ENCODE measurements around the gene HACL1. TPM values are rescaled to one million over a fixed set of nuclear protein-coding genes. Genes with fewer than 3 reads are reported as not detected.

Gene HACL1
- total RNA-seq, 1 experiment from 2014 or later = 44.9 TPM

- Mint-ChIP-seq H3K36me3 (no peaks in the 10 kb centered on the region), H3K4me1 (peaks cover 25% of the 10 kb centered on the region), H3K4me3 (no peak overlapping the region), H3K27ac (no peak overlapping the region), H3K27me3 (ENCODE audit: low read depth) (peaks cover 39% of the 10 kb centered on the region), H3K9me3 (peaks cover 4% of the 10 kb centered on the region)
- ChIA-PET POLR2A (no interaction called here), CTCF (no interaction called here)
- DNase-seq (ENCODE audit: low spot score) = no peak
- no peak for ATAC-seq
- TF ChIP-seq SP1 (CRISPR knock-in tag; conservative IDR thresholded peaks at IDR 0.05) (no peak), EMX1 (CRISPR knock-in tag; IDR thresholded peaks at IDR 0.05) (no peak), PRDM15 (CRISPR knock-in tag; IDR thresholded peaks at IDR 0.05) (no peak), SOX15 (CRISPR knock-in tag; IDR thresholded peaks at IDR 0.05) (no peak), ATF1 (CRISPR knock-in tag; IDR thresholded peaks at IDR 0.05) (no peak)
Measured at GRCh38 chr3:15525790-15526189, 75.6 kb downstream of the HACL1 start.

DNA sequence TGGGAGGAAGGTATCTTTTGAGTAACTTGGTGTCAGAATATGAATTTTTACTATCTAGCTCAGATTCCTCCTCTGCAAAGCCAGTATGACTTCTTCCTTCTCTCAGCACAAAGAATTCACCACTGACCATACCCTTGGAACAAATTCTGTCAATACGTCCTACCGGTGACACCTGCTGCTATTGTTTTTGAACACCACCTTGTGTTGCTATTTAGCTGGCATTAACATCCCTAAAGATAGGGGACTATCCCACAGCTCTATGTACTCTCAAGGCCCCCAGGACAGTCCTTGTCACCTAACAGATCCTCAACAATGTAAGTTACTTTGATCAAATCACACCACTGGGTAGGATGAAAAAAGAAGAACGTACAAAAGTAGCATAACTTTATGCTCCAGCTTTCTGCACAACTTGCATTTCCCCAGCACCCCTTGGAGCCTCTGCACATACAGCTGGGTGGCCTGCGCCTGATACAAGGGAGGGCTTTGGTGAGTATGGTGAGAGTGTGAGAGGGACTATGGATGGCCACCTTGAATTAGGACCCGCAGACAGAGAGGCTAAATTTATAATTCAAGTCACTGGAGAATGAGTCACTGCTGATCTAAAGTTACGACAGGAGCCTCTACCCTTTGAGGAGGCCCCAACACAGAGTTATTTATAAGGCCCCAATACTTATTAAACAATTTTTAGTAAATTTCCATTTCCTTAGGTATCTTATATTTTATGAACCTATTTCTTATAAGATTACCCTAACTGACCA, 77.5 kb downstream of the HACL1 start:
- ATAC-seq (no peak), DNase-seq (ENCODE audit: low spot score) (no peak)
- CTCF ChIA-PET = interaction anchor here (0.8 kb wide), 1 partner anchor 119 kb away, joined by 3 read pairs; no protein-coding TSS in a partner anchor
- Mint-ChIP-seq H3K9me3 (peaks cover 4% of the 10 kb centered on the region), H3K27ac (no peak overlapping the region), H3K4me1 (peaks cover 30% of the 10 kb centered on the region), H3K4me3 (no peak overlapping the region), H3K36me3 (no peaks in the 10 kb centered on the region), H3K27me3 (ENCODE audit: low read depth) (peaks cover 39% of the 10 kb centered on the region)
- POLR2A ChIA-PET = interaction anchor here (0.5 kb wide), 1 partner anchor 744 kb away, joined by 7 read pairs; no protein-coding TSS in a partner anchor
- TF ChIP-seq SMAD4 (CRISPR knock-in tag; IDR thresholded peaks at IDR 0.05) (no peak), MXD4 (CRISPR knock-in tag; IDR thresholded peaks at IDR 0.05; ENCODE audit: borderline replicate concordance) (no peak), MAX (CRISPR knock-in tag; IDR thresholded peaks at IDR 0.05) (no peak), ZNF138 (CRISPR knock-in tag; conservative IDR thresholded peaks at IDR 0.05) (no peak), ATF1 (CRISPR knock-in tag; IDR thresholded peaks at IDR 0.05) (no peak), E2F5 (CRISPR knock-in tag; IDR thresholded peaks at IDR 0.05) (no peak), PRRX2 (CRISPR knock-in tag; IDR thresholded peaks at IDR 0.05) (no peak)

- CTCF ChIA-PET = interaction anchor here (0.6 kb wide), 1 partner anchor 555 kb away, joined by 3 read pairs; no protein-coding TSS in a partner anchor
- no peak for TF ChIP-seq NR2C2 (CRISPR knock-in tag; IDR thresholded peaks at IDR 0.05)
- TF ChIP-seq, protein P1, sequence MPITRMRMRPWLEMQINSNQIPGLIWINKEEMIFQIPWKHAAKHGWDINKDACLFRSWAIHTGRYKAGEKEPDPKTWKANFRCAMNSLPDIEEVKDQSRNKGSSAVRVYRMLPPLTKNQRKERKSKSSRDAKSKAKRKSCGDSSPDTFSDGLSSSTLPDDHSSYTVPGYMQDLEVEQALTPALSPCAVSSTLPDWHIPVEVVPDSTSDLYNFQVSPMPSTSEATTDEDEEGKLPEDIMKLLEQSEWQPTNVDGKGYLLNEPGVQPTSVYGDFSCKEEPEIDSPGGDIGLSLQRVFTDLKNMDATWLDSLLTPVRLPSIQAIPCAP (CRISPR knock-in tag; IDR thresholded peaks at IDR 0.05) = no peak
- TF ChIP-seq ZNF219 (CRISPR knock-in tag; IDR thresholded peaks at IDR 0.05; ENCODE audit: borderline replicate concordance) = no peak
- TF ChIP-seq EMX1 (CRISPR knock-in tag; IDR thresholded peaks at IDR 0.05) = no peak
- TF ChIP-seq, protein P2, sequence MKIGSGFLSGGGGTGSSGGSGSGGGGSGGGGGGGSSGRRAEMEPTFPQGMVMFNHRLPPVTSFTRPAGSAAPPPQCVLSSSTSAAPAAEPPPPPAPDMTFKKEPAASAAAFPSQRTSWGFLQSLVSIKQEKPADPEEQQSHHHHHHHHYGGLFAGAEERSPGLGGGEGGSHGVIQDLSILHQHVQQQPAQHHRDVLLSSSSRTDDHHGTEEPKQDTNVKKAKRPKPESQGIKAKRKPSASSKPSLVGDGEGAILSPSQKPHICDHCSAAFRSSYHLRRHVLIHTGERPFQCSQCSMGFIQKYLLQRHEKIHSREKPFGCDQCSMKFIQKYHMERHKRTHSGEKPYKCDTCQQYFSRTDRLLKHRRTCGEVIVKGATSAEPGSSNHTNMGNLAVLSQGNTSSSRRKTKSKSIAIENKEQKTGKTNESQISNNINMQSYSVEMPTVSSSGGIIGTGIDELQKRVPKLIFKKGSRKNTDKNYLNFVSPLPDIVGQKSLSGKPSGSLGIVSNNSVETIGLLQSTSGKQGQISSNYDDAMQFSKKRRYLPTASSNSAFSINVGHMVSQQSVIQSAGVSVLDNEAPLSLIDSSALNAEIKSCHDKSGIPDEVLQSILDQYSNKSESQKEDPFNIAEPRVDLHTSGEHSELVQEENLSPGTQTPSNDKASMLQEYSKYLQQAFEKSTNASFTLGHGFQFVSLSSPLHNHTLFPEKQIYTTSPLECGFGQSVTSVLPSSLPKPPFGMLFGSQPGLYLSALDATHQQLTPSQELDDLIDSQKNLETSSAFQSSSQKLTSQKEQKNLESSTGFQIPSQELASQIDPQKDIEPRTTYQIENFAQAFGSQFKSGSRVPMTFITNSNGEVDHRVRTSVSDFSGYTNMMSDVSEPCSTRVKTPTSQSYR (CRISPR knock-in tag; IDR thresholded peaks at IDR 0.05) = no peak
- TF ChIP-seq NFYB (CRISPR knock-in tag; conservative IDR thresholded peaks at IDR 0.05; ENCODE audit: low read depth) = no peak
- TF ChIP-seq, protein P3, sequence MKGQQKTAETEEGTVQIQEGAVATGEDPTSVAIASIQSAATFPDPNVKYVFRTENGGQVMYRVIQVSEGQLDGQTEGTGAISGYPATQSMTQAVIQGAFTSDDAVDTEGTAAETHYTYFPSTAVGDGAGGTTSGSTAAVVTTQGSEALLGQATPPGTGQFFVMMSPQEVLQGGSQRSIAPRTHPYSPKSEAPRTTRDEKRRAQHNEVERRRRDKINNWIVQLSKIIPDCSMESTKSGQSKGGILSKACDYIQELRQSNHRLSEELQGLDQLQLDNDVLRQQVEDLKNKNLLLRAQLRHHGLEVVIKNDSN (CRISPR knock-in tag; IDR thresholded peaks at IDR 0.05) = no peak
- no peak for TF ChIP-seq E2F1 (CRISPR knock-in tag; IDR thresholded peaks at IDR 0.05)
- no peak for TF ChIP-seq NFATC4 (CRISPR knock-in tag; IDR thresholded peaks at IDR 0.05)
- no peak for TF ChIP-seq TEAD1 (CRISPR knock-in tag; IDR thresholded peaks at IDR 0.05)
- TF ChIP-seq SMAD3 (CRISPR knock-in tag; IDR thresholded peaks at IDR 0.05; ENCODE audit: borderline replicate concordance) = no peak
Measured at GRCh38 chr3:15522016-15522415, 79.4 kb downstream of the HACL1 start.

More at GRCh38 chr3:15522016-15522415, 79.4 kb downstream of the HACL1 start:
- Mint-ChIP-seq H3K4me1 (peaks cover 27% of the 10 kb centered on the region), H3K27me3 (ENCODE audit: low read depth) (peaks cover 39% of the 10 kb centered on the region), H3K36me3 (no peaks in the 10 kb centered on the region), H3K4me3 (no peak overlapping the region), H3K9me3 (peaks cover 4% of the 10 kb centered on the region), H3K27ac (no peak overlapping the region)
- DNase-seq (ENCODE audit: low spot score) (no peak), ATAC-seq (no peak)
- POLR2A ChIA-PET = no interaction called here

All from WTC11 (cell line).